GM18868 (cell line): Measurements from ENCODE around the gene ARHGEF38.
"Not testable (repeated sequence)": the region's sequence is repeated elsewhere in the genome, so short reads cannot be mapped to it uniquely, and the experiment has no call there.

Experiments used
- ATAC-seq: cut with Tn5 transposase; IDR thresholded peaks from one replicate; pipeline ENCODE4 v1.9.1; 2021; ENCODE audit warnings: mild to moderate bottlenecking, moderate library complexity; ENCODE audit not compliant: unreplicated experiment

Gene ARHGEF38

GRCh38 chr4:105650190-105650589 lies 97.8 kb downstream of the ARHGEF38 start:
- ATAC-seq: no peak

- ATAC-seq: no peak
Measured at GRCh38 chr4:105651884-105652283, 99.5 kb downstream of the ARHGEF38 start.

- ATAC-seq: no peak
Measured at GRCh38 chr4:105652286-105652888, 100.0 kb downstream of the ARHGEF38 start.

GRCh38 chr4:105657117-105657765 lies 104.8 kb downstream of the ARHGEF38 start:
- no peak for ATAC-seq

- ATAC-seq: no peak
Measured at GRCh38 chr4:105659190-105659589, 106.8 kb downstream of the ARHGEF38 start.

GRCh38 chr4:105661028-105661427 lies 108.6 kb downstream of the ARHGEF38 start:
- ATAC-seq: no peak

GRCh38 chr4:105662935-105663675 lies 110.7 kb downstream of the ARHGEF38 start:
- ATAC-seq: no peak

GRCh38 chr4:105666693-105667092 lies 114.3 kb downstream of the ARHGEF38 start:
- peak; percentile 73 for ATAC-seq

- no peak for ATAC-seq
Measured at GRCh38 chr4:105670684-105671083, 118.3 kb downstream of the ARHGEF38 start.

GRCh38 chr4:105671301-105671700 lies 118.9 kb downstream of the ARHGEF38 start:
- ATAC-seq: no peak

- ATAC-seq: no peak
Measured at GRCh38 chr4:105674011-105674410, 121.6 kb downstream of the ARHGEF38 start.

GRCh38 chr4:105677709-105678108 lies 125.3 kb downstream of the ARHGEF38 start:
- ATAC-seq: no peak

- ATAC-seq: no peak
Measured at GRCh38 chr4:105679186-105679585, 126.8 kb downstream of the ARHGEF38 start.

- ATAC-seq: no peak
Measured at GRCh38 chr4:105683038-105683437, 130.6 kb downstream of the ARHGEF38 start.

- ATAC-seq: no peak
Measured at GRCh38 chr4:105686571-105686970, 134.2 kb downstream of the ARHGEF38 start.

- ATAC-seq: not testable (repeated sequence)
Measured at GRCh38 chr4:105694812-105695211, 142.4 kb downstream of the ARHGEF38 start.

- ATAC-seq: not testable (repeated sequence)
Measured at GRCh38 chr4:105695832-105696231, 143.4 kb downstream of the ARHGEF38 start.

- no peak for ATAC-seq
Measured at GRCh38 chr4:105698607-105699006, 146.2 kb downstream of the ARHGEF38 start.

GRCh38 chr4:105707782-105708180 lies 155.4 kb downstream of the ARHGEF38 start:
- no peak for ATAC-seq

- ATAC-seq: peak; percentile 76
Measured at GRCh38 chr4:105708181-105709080, 156.0 kb downstream of the ARHGEF38 start, which contains the start of the genes GSTCD and INTS12. TSS of gene GSTCD (plus strand) at chr4:105708784. CDS start at chr4:105717614, 8,830 bp downstream. TSS of gene INTS12 (minus strand) at chr4:105708689. CDS start at chr4:105700005, 8,684 bp downstream.

GRCh38 chr4:105709081-105709450 lies 156.6 kb downstream of the ARHGEF38 start:
- ATAC-seq: peak; percentile 36
